HL-60/S4 treated with phorbol 12-myristate 13-acetate at 8.2 ng/mL for 4 days and 3 days (cell line): ENCODE data around the gene FBP2.

Experiments used
- in situ Hi-C: fragments of 300-500 bp; cut with MboI; formaldehyde crosslinking; loops from 2 replicates; pipeline ENCODE4 v1.15.0; 2022; ENCODE audit warnings: low sequenced_read_pairs

Gene FBP2

GRCh38 chr9:94593459-94594345 lies at the start of gene FBP2:
Gene FBP2, minus strand, starts transcription at chr9:94593824. Its CDS starts 98 bp downstream, at chr9:94593726.
- in situ Hi-C loops, result no loop called here

GRCh38 chr9:94643176-94643575 lies 49.6 kb upstream of the FBP2 start:
- in situ Hi-C loops, result no loop called here

- in situ Hi-C loops, result no loop called here
These were observed 48.9 kb upstream of the FBP2 start for GRCh38 chr9:94642501-94642900.

- in situ Hi-C loops, result no loop called here
These were observed 46.4 kb upstream of the FBP2 start for GRCh38 chr9:94639999-94640376.

- in situ Hi-C loops, result no loop called here
These were observed 45.7 kb upstream of the FBP2 start, which contains the start of gene FBP1 for GRCh38 chr9:94639061-94639998. Gene FBP1, minus strand, starts transcription at chr9:94639518. Its CDS starts 208 bp downstream, at chr9:94639310.

- in situ Hi-C loops, result no loop called here
These were observed 44.9 kb upstream of the FBP2 start for GRCh38 chr9:94638335-94639060.

GRCh38 chr9:94632737-94633136 lies 39.1 kb upstream of the FBP2 start:
- in situ Hi-C loops, result no loop called here

- in situ Hi-C loops, result no loop called here
These were observed 38.0 kb upstream of the FBP2 start for GRCh38 chr9:94631599-94631998.

GRCh38 chr9:94630833-94631232 lies 37.2 kb upstream of the FBP2 start:
- in situ Hi-C loops, result no loop called here

- in situ Hi-C loops, result no loop called here
These were observed 36.7 kb upstream of the FBP2 start for GRCh38 chr9:94630281-94630680.

- in situ Hi-C loops, result no loop called here
These were observed 33.7 kb upstream of the FBP2 start for GRCh38 chr9:94627287-94627686.

GRCh38 chr9:94625835-94626234 lies 32.2 kb upstream of the FBP2 start:
- in situ Hi-C loops, result no loop called here

GRCh38 chr9:94624629-94625028 lies 31.0 kb upstream of the FBP2 start:
- in situ Hi-C loops, result no loop called here

GRCh38 chr9:94623253-94623652 lies 29.6 kb upstream of the FBP2 start:
- in situ Hi-C loops, result no loop called here

GRCh38 chr9:94622087-94622800 lies 28.6 kb upstream of the FBP2 start:
- in situ Hi-C loops, result no loop called here

- in situ Hi-C loops, result no loop called here
These were observed 25.4 kb upstream of the FBP2 start for GRCh38 chr9:94619026-94619425.

- in situ Hi-C loops, result no loop called here
These were observed 19.4 kb upstream of the FBP2 start for GRCh38 chr9:94613003-94613402.

- in situ Hi-C loops, result no loop called here
These were observed 18.4 kb upstream of the FBP2 start for GRCh38 chr9:94612071-94612470.

GRCh38 chr9:94611638-94612068 lies 18.0 kb upstream of the FBP2 start:
- in situ Hi-C loops, result no loop called here

GRCh38 chr9:94610181-94610606 lies 16.6 kb upstream of the FBP2 start:
- in situ Hi-C loops, result no loop called here
